ENCODE measurements around the gene INAVA.

Gene INAVA

DNA sequence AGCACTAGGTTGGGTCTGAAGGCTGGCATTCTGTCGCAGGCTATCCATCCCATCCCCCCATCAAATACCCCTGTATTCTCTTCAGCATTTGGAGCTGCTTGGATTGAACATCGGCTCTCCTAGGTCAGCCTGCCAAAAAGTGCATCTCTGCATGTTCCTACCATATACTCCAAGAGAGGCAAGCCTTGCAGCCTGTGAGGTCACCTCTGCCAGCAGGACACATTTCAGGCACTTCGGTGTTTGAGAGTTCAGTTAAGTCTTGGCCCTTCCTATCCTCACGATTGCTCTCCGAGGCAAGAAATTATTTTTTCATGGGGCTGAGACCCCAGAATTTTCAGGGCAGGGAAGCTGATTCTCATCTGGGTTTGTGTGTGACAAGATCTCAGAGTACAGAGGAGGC lies 19.3 kb upstream of the INAVA start:
- DNase-seq (ENCODE audit: low read depth in 1 of 2, low spot score in 1 of 2): no peak

DNA sequence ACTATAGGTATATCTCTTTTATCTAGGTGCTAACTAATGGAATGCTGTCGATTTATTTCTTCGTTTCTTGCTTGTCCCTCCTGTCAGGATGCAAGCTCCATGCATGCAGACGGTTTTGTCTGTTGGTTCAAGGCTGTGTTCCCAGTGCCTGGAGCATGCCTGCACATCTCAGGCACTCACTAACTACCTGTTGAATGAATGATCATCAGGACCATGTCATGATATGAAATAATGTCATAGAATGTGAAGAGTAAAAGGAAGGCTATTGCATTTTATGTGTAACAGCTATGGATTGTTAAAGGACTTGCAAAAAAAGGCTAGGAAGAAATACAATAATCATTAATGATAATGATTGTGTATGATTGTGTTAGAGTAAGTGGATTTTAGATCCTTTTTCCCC lies 17.7 kb upstream of the INAVA start:
- DNase-seq (ENCODE audit: low read depth in 1 of 2, low spot score in 1 of 2): no peak

DNA sequence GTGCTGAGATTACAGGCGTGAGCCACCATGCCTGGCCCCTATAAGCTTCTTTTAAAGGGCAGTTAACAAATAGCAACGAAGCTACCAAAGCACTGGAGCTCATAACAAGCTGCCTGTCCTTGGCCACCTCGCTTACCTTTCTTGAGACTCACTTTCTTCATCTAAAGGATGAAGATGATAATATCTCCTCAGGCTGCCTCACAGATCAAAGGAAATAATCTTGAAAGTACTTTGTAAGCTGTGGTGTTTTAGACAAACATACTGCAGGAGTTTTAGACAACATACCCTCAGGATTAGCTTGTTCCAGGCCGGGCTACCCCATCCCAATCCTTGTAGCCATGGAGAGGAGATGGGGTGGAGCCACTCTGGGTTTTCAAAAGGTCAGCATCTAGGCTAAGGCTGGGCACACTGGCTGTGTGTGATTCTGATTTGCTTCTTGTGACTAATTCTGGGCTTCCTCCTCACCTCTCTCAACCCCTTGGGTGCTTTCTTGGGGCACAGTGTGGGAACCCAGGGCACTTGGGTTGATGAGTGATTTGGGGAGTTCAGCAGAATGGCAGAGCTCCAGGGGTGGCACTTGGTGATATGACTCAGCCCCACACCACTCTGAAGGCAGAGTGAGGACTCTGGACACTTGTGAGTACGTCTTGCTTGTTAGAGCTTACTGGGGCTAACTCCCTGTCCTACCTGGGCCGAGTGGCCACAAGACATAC lies 16.7 kb upstream of the INAVA start:
- DNase-seq (ENCODE audit: low read depth in 1 of 2, low spot score in 1 of 2): peak in 1 of 2 donors; percentile 41

DNA sequence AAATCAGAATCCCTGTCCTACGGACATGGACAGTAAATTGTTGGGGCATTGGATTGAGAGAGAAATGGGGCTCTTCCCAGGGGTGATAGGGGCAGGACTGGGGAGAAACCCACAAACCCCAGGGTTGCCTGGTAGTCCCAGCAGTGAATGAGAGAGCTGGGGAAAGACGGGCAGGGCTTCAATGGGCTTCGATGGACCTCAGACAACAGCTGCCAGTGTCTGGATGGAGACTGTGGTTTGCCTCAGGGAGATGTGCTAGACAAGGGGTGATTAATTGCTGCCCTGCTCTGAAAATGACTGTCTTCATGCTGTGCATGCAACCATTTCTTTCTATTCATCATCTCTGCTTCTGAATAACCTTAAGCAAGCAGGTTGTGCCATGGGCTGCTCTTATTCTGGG lies 14.5 kb upstream of the INAVA start:
- DNase-seq (ENCODE audit: low read depth in 1 of 2, low spot score in 1 of 2): no peak

DNA sequence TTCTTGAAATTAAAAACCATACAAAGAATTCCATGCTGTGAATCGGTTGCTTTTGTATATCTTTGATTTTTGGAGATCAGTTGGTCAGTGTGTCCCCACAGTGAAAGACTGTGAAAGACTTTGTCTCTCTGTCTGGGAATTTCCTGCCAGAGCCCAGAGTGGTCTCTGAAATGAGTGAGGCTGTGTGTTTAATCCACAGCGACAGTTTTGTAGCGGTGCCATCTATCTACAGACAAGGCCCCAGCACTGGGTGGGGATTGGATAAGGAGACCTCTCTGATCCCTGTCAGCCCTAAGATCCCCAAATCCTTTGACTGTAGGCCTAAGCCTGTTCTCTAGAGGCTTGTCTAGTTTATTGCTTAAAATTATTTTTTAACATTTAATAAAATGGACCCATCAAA lies 11.6 kb upstream of the INAVA start:
- DNase-seq (ENCODE audit: low read depth in 1 of 2, low spot score in 1 of 2): no peak

DNA sequence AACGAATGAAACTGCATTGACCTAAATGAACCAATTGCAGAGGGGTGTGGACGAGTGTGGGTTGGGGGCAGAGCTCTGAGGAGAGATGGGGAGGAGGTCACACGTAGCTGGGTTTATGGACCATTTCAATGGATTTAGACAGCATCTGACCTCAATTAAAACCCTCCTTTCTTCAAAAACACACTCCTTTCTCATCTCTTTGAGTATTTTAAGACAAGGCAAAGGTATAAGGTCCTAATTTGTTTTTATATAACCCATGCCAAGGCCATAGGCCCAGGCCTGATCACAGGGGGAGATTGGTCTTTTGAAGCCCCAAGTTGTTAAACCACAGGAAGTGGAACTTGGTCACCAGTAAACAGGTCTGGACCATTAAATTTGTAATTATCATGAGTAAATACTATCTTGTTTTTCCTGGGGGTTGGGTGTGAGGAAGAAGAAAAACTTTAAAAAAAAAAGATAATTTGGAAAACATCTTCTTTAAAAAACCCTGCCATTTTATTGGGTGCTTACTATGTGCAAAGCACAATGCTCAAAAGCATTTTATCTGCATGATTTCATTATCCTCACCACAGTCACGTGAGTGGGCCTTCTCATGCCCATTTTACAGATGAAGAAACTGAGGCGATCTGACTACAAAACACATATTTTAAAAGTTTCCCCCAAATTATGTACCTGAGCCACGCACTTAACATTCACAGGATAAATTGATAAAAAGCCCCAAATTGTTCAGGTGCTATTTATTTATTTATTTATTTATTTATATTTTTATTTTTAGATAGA lies 8.9 kb upstream of the INAVA start:
- no peak for DNase-seq (ENCODE audit: low read depth in 1 of 2, low spot score in 1 of 2)

DNA sequence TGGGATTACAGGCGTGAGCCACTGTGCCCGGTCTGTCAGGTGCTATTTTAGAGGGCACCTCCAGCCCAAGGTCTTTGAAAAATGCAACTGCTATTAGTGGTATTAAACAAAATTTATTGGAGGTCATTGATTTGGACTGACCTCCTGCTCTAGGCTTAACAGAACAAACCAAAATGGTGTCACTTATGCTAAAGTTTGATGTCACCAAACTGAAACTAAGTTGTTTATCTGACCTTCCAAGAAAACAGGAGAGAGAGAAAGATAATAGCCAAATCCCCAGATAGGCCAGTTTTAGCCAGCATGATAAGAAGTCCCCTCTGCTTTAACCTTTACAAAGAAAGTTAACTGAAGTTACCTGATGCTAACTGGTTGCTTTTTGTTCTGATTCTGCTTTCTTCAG lies 8.1 kb upstream of the INAVA start:
- no peak for DNase-seq (ENCODE audit: low read depth in 1 of 2, low spot score in 1 of 2)

DNA sequence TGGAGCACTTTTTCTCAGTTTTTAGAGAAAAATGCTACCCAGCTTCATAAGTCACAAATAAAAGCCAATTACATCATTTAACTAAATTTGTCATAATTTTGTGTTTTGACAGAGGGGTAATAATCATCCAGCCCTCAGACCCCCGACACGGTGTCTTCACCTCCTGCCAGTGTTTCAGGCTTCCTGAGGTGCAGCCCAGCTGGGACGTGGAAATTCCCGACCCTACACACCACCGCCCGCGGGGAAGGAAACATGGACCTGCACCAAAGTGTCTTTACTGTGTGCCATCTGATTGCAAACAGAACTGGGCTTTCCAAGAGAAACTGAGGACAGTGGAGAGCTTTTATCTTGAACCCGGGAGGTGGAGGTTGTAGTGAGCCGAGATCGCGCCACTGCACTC lies 7.7 kb upstream of the INAVA start:
- DNase-seq (ENCODE audit: low read depth in 1 of 2, low spot score in 1 of 2): no peak

DNA sequence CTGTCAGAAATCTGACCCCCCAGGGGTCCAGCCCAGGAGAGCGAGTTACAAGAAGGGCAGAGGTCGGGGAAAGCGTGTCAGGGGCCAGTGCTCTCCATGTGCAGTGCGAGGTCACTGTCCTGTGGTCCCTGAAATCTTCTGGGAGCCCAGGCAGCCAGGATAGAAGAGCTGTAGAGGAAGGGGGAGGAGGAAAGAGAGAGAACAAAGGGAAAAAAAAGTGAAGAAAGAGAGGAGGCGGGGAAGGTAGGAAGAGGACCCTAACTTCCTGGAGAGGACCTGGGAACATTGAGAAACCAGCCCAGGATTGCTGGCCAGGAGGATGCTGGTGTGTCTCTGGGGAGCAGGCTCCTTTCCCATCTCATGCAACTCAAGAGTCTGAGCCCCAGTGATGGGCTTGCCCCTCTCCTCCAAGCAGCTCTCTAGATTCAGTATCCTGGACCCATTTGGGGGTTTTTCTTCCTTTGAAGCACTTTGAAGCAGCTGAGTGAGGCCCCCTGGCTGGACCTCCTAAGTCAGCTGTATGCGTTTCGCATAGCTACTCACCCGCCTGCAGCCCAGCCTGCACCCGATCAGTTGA lies 6.8 kb upstream of the INAVA start:
- DNase-seq (ENCODE audit: low read depth in 1 of 2, low spot score in 1 of 2): no peak

DNA sequence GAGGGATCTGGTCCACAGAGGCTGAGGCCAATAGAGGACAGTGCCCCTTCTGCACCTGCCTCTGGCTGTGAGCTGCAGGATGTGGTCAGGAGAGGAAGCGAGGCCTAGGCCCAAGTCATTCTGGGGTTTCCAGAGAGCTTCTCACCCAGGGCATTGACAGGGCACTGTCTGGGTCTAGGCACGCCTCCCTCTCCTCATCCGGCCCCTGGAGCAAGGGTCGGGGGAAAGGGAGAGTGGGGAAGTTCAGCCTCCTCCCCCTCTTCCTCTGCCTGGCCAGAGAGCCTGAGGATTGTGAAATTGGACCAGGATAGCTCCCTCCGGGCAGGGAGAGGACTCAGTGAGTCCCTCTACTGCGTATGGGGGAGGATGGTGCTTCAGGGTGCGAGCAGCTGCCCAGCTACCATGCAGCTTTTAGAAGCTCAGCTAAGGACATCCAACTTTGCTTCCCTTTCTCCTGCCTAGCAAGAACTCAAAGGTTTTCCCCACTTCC lies 6.3 kb upstream of the INAVA start:
- peak in 1 of 2 donors; percentile 45 for DNase-seq (ENCODE audit: low read depth in 1 of 2, low spot score in 1 of 2)

DNA sequence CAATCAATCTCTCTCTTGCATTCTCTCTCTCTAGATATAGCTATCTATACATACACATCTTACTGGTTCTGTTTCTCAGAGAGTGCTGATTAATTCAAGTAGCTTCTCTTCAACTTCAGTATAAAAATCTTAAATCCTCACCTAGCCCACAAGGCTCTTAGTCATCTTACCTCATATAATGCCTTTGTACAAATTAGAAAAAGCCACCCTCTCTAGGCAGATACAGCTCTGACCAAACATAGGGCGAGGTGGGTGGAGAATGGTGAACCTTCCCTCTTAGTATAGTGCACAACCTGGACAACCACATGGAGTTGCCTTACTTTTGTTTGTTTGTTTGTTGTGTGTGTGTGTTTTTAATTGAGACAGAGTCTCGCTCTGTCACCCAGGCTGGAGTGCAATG lies 5.1 kb upstream of the INAVA start:
- peak in 1 of 2 donors; percentile 18 for DNase-seq (ENCODE audit: low read depth in 1 of 2, low spot score in 1 of 2)

DNA sequence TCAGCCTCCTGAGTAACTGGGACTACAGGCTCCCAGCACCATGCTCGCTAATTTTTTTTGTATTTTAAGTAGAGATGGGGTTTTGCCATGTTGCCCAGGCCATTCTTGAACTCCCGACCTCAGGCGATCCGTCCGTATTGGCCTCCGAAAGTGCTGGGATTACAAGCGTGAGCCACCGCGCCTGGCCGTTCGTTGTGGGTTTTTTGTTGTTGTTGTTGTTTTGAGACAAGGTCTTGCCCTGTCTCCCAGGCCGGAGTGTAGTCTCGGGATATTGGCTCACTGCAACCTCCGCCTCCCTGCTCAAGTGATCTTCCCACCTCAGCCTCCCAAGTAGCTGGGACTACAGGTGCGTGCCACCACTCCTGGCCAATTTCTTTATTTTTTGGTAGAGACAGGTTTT lies 4.7 kb upstream of the INAVA start:
- no peak for DNase-seq (ENCODE audit: low read depth in 1 of 2, low spot score in 1 of 2)

DNA sequence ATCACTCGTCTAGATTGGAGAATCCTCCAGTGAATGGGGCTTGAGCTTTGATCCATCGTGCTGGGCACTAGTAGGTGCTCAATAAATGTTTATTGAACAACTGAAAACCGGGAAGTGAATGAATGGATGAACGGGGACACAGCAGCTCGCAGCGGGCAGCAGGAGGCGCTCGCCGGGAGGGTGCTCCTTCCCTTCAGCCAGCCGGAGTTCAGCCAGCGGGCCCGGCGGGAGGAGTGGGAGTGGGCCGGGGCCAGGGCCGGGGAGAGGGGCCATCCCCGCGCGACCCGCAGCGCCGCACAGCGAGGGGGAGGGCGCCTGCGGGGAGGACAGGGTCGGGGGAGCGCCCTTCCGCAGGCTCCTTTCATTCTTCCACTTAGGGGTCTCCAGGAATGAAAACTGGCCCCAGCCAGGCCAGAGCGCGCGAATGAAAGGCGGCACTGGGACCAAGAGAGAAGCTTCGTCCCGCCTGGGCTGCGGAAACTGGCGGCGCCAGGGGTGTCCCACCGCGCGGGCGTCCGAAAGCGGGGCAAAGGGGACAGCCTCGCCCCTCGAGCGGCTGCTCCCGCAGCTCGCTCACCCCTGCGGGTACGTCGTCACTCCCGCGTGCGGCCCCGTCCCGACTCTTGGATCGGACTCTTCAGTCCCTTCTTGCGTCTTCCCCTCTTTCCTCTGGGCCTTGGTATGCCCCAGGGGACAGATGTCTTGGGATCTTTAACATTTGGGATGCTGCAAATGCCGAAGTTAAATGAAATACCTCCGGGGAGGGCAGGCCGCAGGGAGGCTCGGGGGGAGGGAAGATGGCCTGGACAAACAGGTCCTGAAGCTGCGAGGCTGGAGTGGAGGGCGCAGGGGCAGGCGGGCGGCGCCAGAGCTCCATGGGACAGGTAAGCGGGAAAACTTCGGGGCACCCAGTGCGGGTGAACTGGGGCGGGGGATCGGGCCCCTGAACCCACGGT lies 3.6 kb upstream of the INAVA start:
- DNase-seq (ENCODE audit: low read depth in 1 of 2, low spot score in 1 of 2): no peak

DNA sequence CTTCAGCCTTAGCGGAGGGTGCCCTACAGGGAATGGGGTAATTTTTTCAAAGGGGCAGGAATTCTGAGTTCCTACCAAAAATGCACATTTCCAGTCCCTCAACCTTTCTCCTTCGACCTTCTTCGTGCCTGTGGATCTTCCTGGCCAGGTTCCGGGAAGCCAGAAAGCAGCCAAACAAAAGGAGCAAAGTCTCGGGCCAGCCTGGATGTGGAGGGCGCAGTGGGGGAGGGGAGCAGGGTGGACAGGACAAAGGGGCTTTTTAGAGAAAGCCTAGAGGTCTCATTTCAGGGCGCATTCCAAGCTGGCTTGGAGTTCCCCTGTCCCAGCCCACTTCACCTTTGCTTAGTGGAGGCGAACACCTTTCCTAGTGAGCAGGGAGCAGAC lies 2.9 kb upstream of the INAVA start:
- DNase-seq (ENCODE audit: low read depth in 1 of 2, low spot score in 1 of 2): no peak

DNA sequence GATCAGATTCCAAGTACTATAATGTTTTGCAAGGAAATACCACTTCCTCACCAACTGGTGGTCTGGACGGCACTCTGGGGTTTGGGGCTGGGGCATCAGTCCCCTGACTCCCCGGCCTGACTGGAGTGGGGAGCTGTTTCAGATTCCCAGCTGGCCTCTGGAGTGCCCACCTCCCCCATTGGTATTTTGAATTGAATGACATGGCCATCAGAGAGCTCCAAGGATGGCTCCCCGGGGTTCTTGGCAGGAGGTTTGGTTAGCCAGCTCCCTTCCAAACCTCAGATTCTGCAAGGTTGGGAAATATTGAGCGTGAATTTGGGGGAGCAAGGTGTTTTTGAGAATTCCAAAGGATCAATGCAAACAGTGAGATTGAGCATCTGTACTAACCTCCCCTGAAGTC lies 2.2 kb upstream of the INAVA start:
- no peak for DNase-seq (ENCODE audit: low read depth in 1 of 2, low spot score in 1 of 2)

DNA sequence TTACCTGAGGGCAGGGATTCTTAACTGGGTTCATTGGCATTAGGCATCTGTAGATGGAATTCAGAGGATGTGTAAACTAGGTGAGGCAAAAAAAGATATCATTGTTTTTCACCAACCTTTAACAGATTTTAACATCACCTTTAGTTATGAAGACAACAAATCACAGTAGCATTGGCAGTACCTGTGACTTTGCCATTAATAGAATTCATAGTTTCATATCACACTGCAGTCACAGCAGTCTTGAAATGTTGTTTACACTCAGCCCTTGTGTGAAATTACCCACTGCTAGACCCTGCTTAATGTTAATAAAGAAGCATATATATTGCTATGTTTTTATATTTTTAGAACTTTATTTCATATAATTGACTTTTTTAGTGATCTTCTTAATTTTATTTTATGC lies 1.7 kb upstream of the INAVA start:
- no peak for DNase-seq (ENCODE audit: low read depth in 1 of 2, low spot score in 1 of 2)

DNA sequence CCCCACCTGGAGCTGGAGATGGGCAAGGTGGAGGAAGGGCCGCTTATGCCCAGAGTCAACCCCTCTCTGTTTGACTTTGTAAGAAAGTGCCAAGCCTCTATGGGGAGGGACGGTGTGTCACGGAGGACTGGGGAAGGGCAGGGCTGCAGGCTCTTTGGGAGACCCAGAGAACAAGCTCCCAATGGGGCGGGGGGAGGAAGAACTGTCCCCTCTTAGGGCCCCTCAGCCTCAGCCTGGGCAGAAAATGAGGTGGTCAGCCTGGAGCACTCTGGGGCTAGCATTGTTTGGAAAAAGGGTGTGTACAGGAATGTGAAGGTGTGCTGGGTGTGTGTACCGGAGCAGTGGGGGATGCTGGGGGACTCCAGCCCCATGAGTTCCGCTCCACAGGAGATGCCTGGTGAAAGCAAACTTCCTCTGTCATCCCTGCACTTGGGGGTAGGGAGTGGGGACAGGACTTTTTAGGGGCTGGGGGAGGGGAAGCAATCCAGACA lies 1.2 kb upstream of the INAVA start:
- no peak for DNase-seq (ENCODE audit: low read depth in 1 of 2, low spot score in 1 of 2)

DNA sequence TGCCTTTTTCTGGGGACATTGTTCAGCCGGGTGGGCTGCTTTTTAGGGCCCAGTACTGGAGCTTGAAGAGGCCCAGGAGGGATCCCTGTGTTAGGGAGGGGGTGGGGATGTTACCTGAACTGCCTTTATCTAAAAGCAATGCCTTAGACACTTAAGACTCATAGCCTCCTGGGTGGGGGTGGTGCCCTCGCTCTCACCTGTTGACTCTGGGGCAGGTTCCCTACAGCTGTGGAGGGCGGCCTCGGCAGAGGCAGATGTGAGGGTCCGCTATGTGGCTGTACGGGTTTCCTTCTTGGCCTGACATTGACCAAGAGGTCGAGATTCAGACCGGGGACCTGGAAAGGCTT lies 716 bp downstream of the INAVA start:
- no peak for DNase-seq (ENCODE audit: low read depth in 1 of 2, low spot score in 1 of 2)

DNA sequence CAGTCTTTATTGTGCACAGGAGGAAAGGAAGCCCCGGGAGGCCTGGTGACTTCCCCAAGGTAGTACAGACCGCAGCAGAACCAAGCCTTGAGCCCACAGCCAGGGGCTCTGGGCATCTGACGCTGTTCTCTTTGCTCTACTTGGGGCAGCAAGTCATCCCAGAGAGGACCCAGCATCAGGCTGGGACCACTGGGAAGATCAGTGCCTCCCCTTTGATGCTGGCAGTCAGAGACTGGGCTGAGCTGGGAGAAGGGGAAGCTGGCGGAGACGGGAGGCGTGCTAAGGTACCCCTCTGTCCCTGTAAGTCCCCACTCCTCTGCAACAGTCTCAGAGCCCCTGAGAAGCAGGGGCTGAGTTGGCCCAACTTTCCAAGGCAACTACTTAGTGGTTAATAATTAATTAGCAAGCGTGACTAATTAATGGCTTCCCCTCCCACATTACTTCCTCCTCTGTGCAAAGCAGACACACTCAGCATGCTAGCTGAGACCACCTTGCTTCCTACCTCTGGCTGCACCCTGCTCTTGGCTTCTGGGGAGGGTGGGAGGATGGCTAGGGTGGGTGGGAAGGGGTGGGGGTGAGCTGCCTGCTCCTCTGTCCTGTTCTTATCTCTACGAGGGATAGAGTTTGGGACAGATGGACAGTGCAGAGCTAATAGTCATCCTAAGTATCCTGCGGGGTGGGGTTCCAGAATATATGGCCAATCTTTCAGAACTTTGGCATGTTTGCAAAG lies 1.3 kb downstream of the INAVA start:
- no peak for DNase-seq (ENCODE audit: low read depth in 1 of 2, low spot score in 1 of 2)

DNA sequence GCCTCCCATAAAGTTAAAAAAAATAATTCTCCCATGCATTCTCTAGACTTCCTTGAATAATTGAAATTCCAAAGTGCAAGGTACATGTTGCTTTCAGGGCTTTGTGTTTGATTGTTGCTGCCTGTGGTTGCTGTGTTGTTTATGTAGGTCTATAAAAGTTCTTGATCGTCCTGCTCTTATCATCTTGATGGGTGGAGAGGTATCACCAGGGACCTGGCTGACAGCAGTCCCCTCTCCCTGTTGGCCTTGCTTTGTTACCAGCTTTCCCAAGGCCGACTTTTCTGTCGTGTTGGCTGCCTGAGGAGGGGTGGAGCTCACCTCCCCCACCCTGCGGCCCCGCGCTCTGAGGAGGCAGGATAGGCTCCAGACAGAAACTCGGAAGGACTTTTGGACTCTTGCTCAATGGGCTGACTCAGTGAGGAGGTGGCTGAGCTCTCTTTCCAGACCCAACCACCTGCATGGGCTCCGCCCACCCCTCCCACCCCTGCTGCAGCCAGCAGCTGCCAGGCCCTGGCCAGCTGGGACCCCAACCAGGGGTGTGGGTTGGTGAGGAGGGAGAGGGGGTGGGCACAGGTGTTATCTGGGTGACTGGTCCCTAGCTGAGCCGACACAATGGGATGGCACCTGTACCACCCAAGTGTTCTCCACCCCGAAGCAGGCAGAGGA lies 2.0 kb downstream of the INAVA start:
- no peak for DNase-seq (ENCODE audit: low read depth in 1 of 2, low spot score in 1 of 2)

Measured in activated CD4-positive, alpha-beta T cell treated with anti-CD3 and anti-CD28 coated beads, Interleukin-2, amount 50 U/mL, for 24 hours (primary cell).